Retinal pigment epithelial cell (primary cell): ENCODE results near the gene LAMP2.
"Not testable (repeated sequence)": the region's sequence is repeated elsewhere in the genome, so short reads cannot be mapped to it uniquely, and the experiment has no call there.

Source experiments
- DNase-seq: peaks from one replicate; pipeline ENCODE4 v3.0.0-alpha.2; 2010; ENCODE audit warnings: low read depth
- H3K4me3 ChIP-seq: 2 replicates; pipeline ENCODE4 v1.5.1; 2011; ENCODE audit warnings: mild to moderate bottlenecking, low read length, control low read depth, moderate library complexity
- CTCF ChIP-seq: conservative IDR thresholded peaks from 2 replicates; pipeline ENCODE4 v1.5.1; 2011; ENCODE audit warnings: low read depth, low read length, control low read depth, inconsistent platforms

LAMP2 gene

GRCh38 chrX:120486786-120487185 lies 17.7 kb upstream of the LAMP2 start:
- H3K4me3 ChIP-seq = no peak overlapping the region
- DNase-seq = no peak
- TF ChIP-seq CTCF = no peak

- DNase-seq = peak; percentile 66
- peak; percentile 58 for TF ChIP-seq CTCF
- H3K4me3 ChIP-seq = peak overlapping the region; percentile 53
Observed at GRCh38 chrX:120485638-120486520, 16.8 kb upstream of the LAMP2 start.

GRCh38 chrX:120485315-120485637 lies 16.2 kb upstream of the LAMP2 start:
- DNase-seq = no peak
- peak overlapping the region; percentile 53 for H3K4me3 ChIP-seq

GRCh38 chrX:120477453-120477852 lies 8.4 kb upstream of the LAMP2 start:
- DNase-seq = no peak
- no peak for TF ChIP-seq CTCF
- H3K4me3 ChIP-seq = no peak overlapping the region

More at GRCh38 chrX:120485315-120485637, 16.2 kb upstream of the LAMP2 start:
- TF ChIP-seq CTCF = no peak

GRCh38 chrX:120476714-120477113 lies 7.6 kb upstream of the LAMP2 start:
- TF ChIP-seq CTCF = no peak
- no peak for DNase-seq
- no peak overlapping the region for H3K4me3 ChIP-seq

GRCh38 chrX:120475447-120475846 lies 6.4 kb upstream of the LAMP2 start:
- TF ChIP-seq CTCF = peak; percentile 58
- not testable (repeated sequence) for H3K4me3 ChIP-seq, DNase-seq

GRCh38 chrX:120474085-120474484 lies 5.0 kb upstream of the LAMP2 start:
- no peak for TF ChIP-seq CTCF
- no peak for DNase-seq

GRCh38 chrX:120469657-120470056 lies 561 bp upstream of the LAMP2 start:
- not testable (repeated sequence) for H3K4me3 ChIP-seq, DNase-seq

More at GRCh38 chrX:120474085-120474484, 5.0 kb upstream of the LAMP2 start:
- H3K4me3 ChIP-seq = no peak overlapping the region
